CD4-positive, alpha-beta T cell (primary cell): Measurements from ENCODE around the gene HECTD4. TPM values are rescaled to one million over a fixed set of nuclear protein-coding genes. Genes with fewer than 3 reads are reported as not detected.
"Not testable (repeated sequence)": the region's sequence is repeated elsewhere in the genome, so short reads cannot be mapped to it uniquely, and the experiment has no call there.

Experiments
- ATAC-seq: fragments of 200-7000 bp; cut with Tn5 transposase; one replicate; pipeline ENCODE4 v1.10.0; 2022; ENCODE audit warnings: mild to moderate bottlenecking; ENCODE audit not compliant: poor library complexity
- CTCF ChIA-PET: fragments of 350-600 bp; sonication (Branson Sonifier 250); formaldehyde crosslinking; loops from one replicate; lab custom pipeline; 2021; ENCODE audit warnings: antibody characterized with exemption, inconsistent platforms; lab: Charles Lee
- POLR2A ChIA-PET: fragments of 350-600 bp; sonication (Branson Sonifier 250); formaldehyde crosslinking; loops from one replicate; lab custom pipeline; 2021; ENCODE audit warnings: antibody characterized with exemption, inconsistent platforms; lab: Charles Lee
- DNase-seq, 14 experiments: peaks; one replicate each; pipeline ENCODE4 v3.0.0-alpha.2; 2013 to 2020; ENCODE audit warnings: mixed read lengths in 2 of 14
- H3K27ac ChIP-seq, 2 donors: one replicate each; pipeline versions ENCODE4 v1.5.1 to v1.7.0; 2013; ENCODE audit warnings: low read length in 2 of 2, low read depth in 1 of 2, mild to moderate bottlenecking in 1 of 2
- H3K27me3 ChIP-seq, 2 experiments: 1 replicate in 1 of 2; 2 replicates in 1 of 2; pipeline versions ENCODE4 v1.6.1 to v1.7.0; 2013; ENCODE audit warnings: low read length in 2 of 2, control low read depth in 1 of 2, mild to moderate bottlenecking in 1 of 2, moderate library complexity in 1 of 2; ENCODE audit not compliant: insufficient read depth in 2 of 2, control insufficient read depth in 1 of 2
- H3K36me3 ChIP-seq: one replicate; pipeline ENCODE4 v1.6.1; 2013; ENCODE audit warnings: low read length, control low read depth; ENCODE audit not compliant: insufficient read depth
- H3K4me1 ChIP-seq: one replicate; pipeline ENCODE4 v1.6.1; 2013; ENCODE audit warnings: low read length, control low read depth; ENCODE audit not compliant: insufficient read depth
- H3K4me3 ChIP-seq: one replicate; pipeline ENCODE4 v1.5.1; 2013; ENCODE audit warnings: mild to moderate bottlenecking, low read length, moderate library complexity
- H3K9me3 ChIP-seq, 2 experiments: 1 replicate in 1 of 2; 2 replicates in 1 of 2; pipeline versions ENCODE4 v1.6.1 to v1.7.0; 2013; ENCODE audit warnings: low read length in 2 of 2, mild to moderate bottlenecking in 2 of 2, control low read depth in 1 of 2, moderate library complexity in 1 of 2; ENCODE audit not compliant: control insufficient read depth in 1 of 2, insufficient read depth in 1 of 2
- H3K27ac Mint-ChIP-seq: one replicate; pipeline ENCODE4 v1.8.0; 2020; ENCODE audit warnings: mixed read lengths
- H3K27me3 Mint-ChIP-seq: one replicate; pipeline ENCODE4 v1.8.0; 2021; ENCODE audit warnings: mixed read lengths
- H3K36me3 Mint-ChIP-seq: one replicate; pipeline ENCODE4 v1.8.0; 2021; ENCODE audit warnings: low read depth, mixed read lengths
- H3K4me1 Mint-ChIP-seq: one replicate; pipeline ENCODE4 v1.8.0; 2021; ENCODE audit warnings: low read depth, mixed read lengths
- H3K4me3 Mint-ChIP-seq: one replicate; pipeline ENCODE4 v1.8.0; 2020; ENCODE audit warnings: mild to moderate bottlenecking, mixed read lengths
- H3K9me3 Mint-ChIP-seq: one replicate; pipeline ENCODE4 v1.8.0; 2020; ENCODE audit warnings: mixed read lengths
- CTCF ChIP-seq: fragments of 200-600 bp; IDR thresholded peaks from one replicate; pipeline ENCODE4 v1.8.0; 2022; ENCODE audit warnings: antibody characterized with exemption, mild to moderate bottlenecking
- intact Hi-C, 2 experiments: fragments of 100-400 bp; cut with DNase I in 1 of 2; cut with micrococcal nuclease in 1 of 2; formaldehyde crosslinking; loops; one replicate each; pipeline versions ENCODE4 v1.15.1 to v1.9.0; 2023 to 2025; cut with DNase I, micrococcal nuclease
- total RNA-seq, 174 experiments: library from RNA in 2 of 174; stranded (reverse) in 2 of 174; gene quantifications; one replicate each; pipeline ENCODE4 v1.2.3 and lab custom pipeline; 2021 to 2026

Gene HECTD4
- total RNA-seq, 2 experiments from 2014 or later: 40.2 to 43.3 TPM

DNA sequence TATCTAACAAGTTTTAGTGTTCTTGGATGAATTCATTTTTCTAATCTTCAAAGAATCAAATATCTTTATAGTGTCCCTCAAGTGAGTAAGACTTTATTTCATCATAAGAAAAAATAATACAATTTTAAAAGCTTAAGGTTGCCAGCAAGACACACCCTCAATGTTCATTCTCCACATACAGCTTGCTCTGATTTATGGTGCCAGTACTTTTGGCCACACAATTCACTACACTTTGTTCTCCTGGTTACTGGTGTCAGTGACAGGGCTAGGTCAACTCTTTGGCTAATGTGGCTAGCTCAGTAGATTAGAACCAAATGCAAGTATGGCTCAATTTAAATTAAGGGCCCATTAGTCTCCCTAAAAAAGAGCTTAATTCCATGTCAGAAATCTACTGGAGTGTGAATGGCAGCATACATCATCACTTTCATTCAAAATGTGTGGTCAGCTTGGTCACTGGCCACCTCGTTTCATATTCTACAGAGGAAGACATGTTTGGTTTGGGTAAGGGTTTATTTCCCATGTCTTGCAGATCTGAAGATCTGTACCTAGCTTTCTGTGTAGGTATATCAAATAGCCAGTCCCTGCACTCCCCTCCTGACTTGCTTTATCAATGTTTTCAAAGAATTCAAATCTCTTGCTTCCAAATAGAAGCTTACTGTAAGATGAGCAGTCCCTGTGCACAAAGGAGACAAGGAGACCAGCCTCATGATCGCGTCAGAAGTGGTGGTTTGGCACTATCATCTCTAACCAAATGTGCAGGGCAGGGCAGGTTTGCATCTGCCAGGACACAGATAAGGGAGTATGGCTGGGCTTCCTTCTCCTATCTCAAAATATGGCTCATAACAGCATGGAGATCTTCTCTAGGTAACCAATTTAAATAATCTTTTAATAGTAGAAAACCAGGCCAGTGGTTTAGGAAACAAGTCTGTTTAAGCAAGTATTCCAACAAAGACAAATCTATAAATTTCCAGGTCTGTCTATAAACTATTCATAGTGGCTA, 31.3 kb downstream of the HECTD4 start:
- no peaks in the 10 kb centered on the region for H3K36me3 Mint-ChIP-seq
- no peak overlapping the region for H3K4me3 ChIP-seq
- no peak overlapping the region for H3K27ac ChIP-seq
- H3K27me3 Mint-ChIP-seq: no peaks in the 10 kb centered on the region
- H3K27me3 ChIP-seq: no peaks in the 10 kb centered on the region
- POLR2A ChIA-PET: no interaction called here
- CTCF ChIA-PET: no interaction called here
- no peak for DNase-seq
- H3K27ac Mint-ChIP-seq: no peak overlapping the region
- intact Hi-C loops: no loop called here
- no peak overlapping the region for H3K4me3 Mint-ChIP-seq
- no peaks in the 10 kb centered on the region for H3K9me3 ChIP-seq
- no peaks in the 10 kb centered on the region for H3K9me3 Mint-ChIP-seq
- no peaks in the 10 kb centered on the region for H3K4me1 ChIP-seq
- ATAC-seq: no peak
- no peaks in the 10 kb centered on the region for H3K36me3 ChIP-seq
- no peak for TF ChIP-seq CTCF
- H3K4me1 Mint-ChIP-seq: peaks cover 41% of the 10 kb centered on the region

- H3K36me3 ChIP-seq: no peaks in the 10 kb centered on the region
- Mint-ChIP-seq H3K4me1 (peaks cover 48% of the 10 kb centered on the region), H3K27me3 (no peaks in the 10 kb centered on the region), H3K36me3 (no peaks in the 10 kb centered on the region), H3K27ac (no peak overlapping the region), H3K9me3 (no peaks in the 10 kb centered on the region), H3K4me3 (no peak overlapping the region)
- intact Hi-C loops: no loop called here
- CTCF ChIA-PET: no interaction called here
- H3K4me1 ChIP-seq: no peaks in the 10 kb centered on the region
- POLR2A ChIA-PET: no interaction called here
- no peak for ATAC-seq
- TF ChIP-seq CTCF: no peak
- no peak overlapping the region for H3K4me3 ChIP-seq
- DNase-seq: no peak
- H3K9me3 ChIP-seq: no peaks in the 10 kb centered on the region
- no peaks in the 10 kb centered on the region for H3K27me3 ChIP-seq
- no peak overlapping the region for H3K27ac ChIP-seq
These were observed 32.8 kb downstream of the HECTD4 start for GRCh38 chr12:112349431-112349830.

DNA sequence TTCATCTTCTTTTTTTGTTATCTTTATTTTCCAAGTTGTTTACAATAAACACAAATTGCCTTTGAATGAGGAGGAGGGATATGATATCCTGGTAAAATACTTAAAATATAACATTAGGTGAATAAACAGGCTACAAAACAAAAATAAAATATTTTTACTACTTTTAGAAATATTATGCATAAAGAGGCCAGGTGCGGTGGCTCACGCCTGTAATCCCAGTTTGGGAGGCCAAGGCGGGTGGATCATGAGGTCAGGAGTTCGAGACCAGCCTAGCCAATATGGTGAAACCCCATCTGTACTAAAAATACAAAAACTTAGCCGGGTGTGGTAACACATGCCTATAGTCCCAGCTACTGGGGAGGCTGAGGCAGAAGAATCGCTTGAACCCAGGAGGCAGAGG, 33.3 kb downstream of the HECTD4 start:
- H3K27ac Mint-ChIP-seq, CTCF ChIA-PET, H3K9me3 Mint-ChIP-seq: not testable (repeated sequence)

More for the DNA sequence above, 33.3 kb downstream of the HECTD4 start:
- H3K36me3 Mint-ChIP-seq, H3K4me3 ChIP-seq, H3K27me3 Mint-ChIP-seq, H3K4me3 Mint-ChIP-seq, H3K27me3 ChIP-seq, ATAC-seq, H3K4me1 ChIP-seq, POLR2A ChIA-PET, H3K36me3 ChIP-seq, intact Hi-C loops, DNase-seq, H3K27ac ChIP-seq, H3K9me3 ChIP-seq: not testable (repeated sequence)
- peaks cover 50% of the 10 kb centered on the region for H3K4me1 Mint-ChIP-seq
